M059J (cell line): ENCODE results near the gene MAGEA9B. TPM values are rescaled to one million over a fixed set of nuclear protein-coding genes. Genes with fewer than 3 reads are reported as not detected.
A peak's percentile ranks its signal among the peaks of the same experiment; 100 is the strongest.
"Not testable (repeated sequence)": the region's sequence is repeated elsewhere in the genome, so short reads cannot be mapped to it uniquely, and the experiment has no call there.

Experiments
- DNase-seq: peaks from one replicate; pipeline ENCODE4 v3.0.0-alpha.2; 2012; ENCODE audit warnings: low read depth
- total RNA-seq: library from RNA; depleted of rRNA; stranded (reverse); fragments of >200 nt; shearing (Covaris generic); gene quantifications from 2 replicates; pipeline ENCODE4 v1.2.3, GENCODE V29; 2014; rRNA removed

MAGEA9B gene
- total RNA-seq: 0.37 TPM in 1 of 2 replicates, not detected in the other

GRCh38 chrX:149587359-149587758, at the start of gene MAGEA9B:
TSS of gene MAGEA9B (minus strand) at chrX:149587459. CDS start at chrX:149583179, 4,280 bp downstream.
- DNase-seq: not testable (repeated sequence)

- no peak for DNase-seq
Measured at GRCh38 chrX:149633511-149633910, 46.3 kb upstream of the MAGEA9B start.

GRCh38 chrX:149631234-149632165, 44.2 kb upstream of the MAGEA9B start, which contains the start of gene TMEM185A:
TSS of gene TMEM185A (minus strand) at chrX:149631792. CDS start at chrX:149631580, 212 bp downstream.
- DNase-seq: peak; percentile 67

GRCh38 chrX:149630681-149631233, 43.5 kb upstream of the MAGEA9B start:
- DNase-seq: peak; percentile 63

GRCh38 chrX:149629730-149630387, 42.6 kb upstream of the MAGEA9B start:
- no peak for DNase-seq

GRCh38 chrX:149628768-149629167, 41.5 kb upstream of the MAGEA9B start:
- DNase-seq: no peak

GRCh38 chrX:149628280-149628679, 41.0 kb upstream of the MAGEA9B start:
- no peak for DNase-seq

- not testable (repeated sequence) for DNase-seq
Measured at GRCh38 chrX:149626829-149627228, 39.6 kb upstream of the MAGEA9B start.

GRCh38 chrX:149619662-149620061, 32.4 kb upstream of the MAGEA9B start:
- DNase-seq: not testable (repeated sequence)

GRCh38 chrX:149618871-149619270, 31.6 kb upstream of the MAGEA9B start:
- no peak for DNase-seq

GRCh38 chrX:149611623-149612175, 24.4 kb upstream of the MAGEA9B start:
- DNase-seq: no peak

GRCh38 chrX:149610511-149610910, 23.3 kb upstream of the MAGEA9B start:
- DNase-seq: no peak

GRCh38 chrX:149607699-149608098, 20.4 kb upstream of the MAGEA9B start:
- DNase-seq: no peak

GRCh38 chrX:149605248-149605885, 18.1 kb upstream of the MAGEA9B start:
- peak; percentile 55 for DNase-seq

GRCh38 chrX:149598603-149599002, 11.3 kb upstream of the MAGEA9B start:
- DNase-seq: not testable (repeated sequence)

- not testable (repeated sequence) for DNase-seq
Measured at GRCh38 chrX:149595943-149596342, 8.7 kb upstream of the MAGEA9B start.

- not testable (repeated sequence) for DNase-seq
Measured at GRCh38 chrX:149595214-149595613, 8.0 kb upstream of the MAGEA9B start, which contains the start of gene HSFX2. TSS of gene HSFX2 (minus strand) at chrX:149595314. CDS start at chrX:149594700, 614 bp downstream.

- DNase-seq: not testable (repeated sequence)
Measured at GRCh38 chrX:149590993-149591392, 3.7 kb upstream of the MAGEA9B start.

- not testable (repeated sequence) for DNase-seq
Measured at GRCh38 chrX:149585631-149586030, 1.6 kb downstream of the MAGEA9B start.

- DNase-seq: not testable (repeated sequence)
Measured at GRCh38 chrX:149573456-149573855, 13.8 kb downstream of the MAGEA9B start.

GRCh38 chrX:149572743-149573142, 14.5 kb downstream of the MAGEA9B start:
- peak; percentile 63 for DNase-seq
